GM21576 (cell line): ENCODE results near the gene COQ4.

Source experiments
- ATAC-seq: cut with Tn5 transposase; IDR thresholded peaks from one replicate; pipeline ENCODE4 v1.9.1; 2021; ENCODE audit warnings: mild to moderate bottlenecking, moderate library complexity; ENCODE audit not compliant: unreplicated experiment

The COQ4 gene

DNA sequence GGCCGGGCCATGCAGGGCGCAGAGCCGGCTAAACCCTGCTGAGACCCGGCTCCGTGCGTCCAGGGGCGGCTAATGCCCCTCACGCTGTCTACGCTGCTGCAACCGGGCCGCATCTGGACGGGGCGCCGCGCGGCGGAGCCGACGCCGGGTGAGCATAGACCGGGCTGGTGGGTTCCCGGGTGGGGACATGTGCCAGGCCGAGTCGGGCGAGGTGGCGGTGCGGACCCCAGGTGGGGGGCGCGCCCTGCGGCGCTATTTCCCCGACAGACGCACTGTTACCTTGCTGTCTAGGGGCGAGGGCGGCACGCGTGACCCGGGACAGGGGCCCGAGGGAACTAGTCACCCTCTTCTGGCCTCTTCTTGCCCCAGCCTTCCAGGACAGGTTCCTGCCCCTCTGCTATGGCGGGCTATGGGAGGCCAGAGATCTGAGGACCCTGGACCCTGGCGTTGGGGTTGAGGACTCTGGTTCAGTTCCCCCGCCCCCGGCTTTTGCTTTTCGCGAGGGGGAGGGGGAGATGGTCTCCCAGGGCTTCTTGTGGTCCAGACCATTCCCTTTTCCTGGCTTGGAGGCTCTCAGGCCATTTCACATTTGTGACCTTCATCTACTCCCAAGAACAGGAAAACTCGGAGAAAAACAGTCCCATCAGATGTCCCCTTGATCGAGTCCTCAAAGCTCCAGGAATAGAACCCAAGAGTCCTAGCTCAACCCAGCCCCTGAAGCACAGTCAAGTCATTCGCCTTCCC lies 18.2 kb downstream of the COQ4 start:
- ATAC-seq: peak; percentile 4

DNA sequence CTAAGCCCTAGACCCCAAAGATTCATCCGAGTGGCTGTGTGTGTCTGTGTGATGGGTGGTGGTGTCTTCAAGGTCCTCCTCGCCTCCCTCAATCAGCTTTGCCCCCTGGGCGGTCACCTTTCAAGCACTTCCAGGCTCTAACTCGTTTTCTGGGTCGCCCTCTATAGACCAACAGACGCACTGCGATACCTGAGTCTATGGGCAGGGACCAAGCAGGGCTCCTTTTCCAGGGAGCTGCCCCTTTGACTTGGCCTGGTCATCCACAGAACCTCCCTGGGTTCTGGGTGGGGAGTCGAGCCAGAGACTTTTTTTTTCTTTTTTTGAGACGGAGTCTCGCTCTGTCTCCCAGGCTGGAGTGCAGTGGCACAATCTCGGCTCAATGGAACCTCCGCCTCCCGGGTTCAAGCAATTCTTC lies 18.8 kb downstream of the COQ4 start:
- ATAC-seq: no peak

- no peak for ATAC-seq
These were observed 20.5 kb downstream of the COQ4 start for GRCh38 chr9:128342971-128343680.

DNA sequence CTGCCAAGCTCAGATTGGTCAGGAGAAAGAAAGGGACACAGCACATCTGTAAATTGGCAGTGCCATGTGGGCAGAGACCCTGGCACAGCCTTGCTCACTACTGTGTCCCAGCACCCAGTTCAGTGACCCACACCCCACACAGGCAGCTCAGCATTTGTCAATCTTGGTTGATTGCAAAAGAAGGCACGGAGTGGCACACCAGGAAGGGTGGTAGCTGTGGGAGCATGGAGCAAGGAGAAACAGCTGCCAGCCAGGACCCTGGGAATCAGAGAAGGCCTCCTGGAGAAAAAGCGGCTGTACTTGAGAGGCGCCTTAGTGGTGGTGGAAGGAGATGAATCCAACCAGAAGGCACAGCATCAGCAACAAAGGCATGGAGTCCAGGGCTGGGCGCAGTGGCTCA lies 21.2 kb downstream of the COQ4 start:
- no peak for ATAC-seq

DNA sequence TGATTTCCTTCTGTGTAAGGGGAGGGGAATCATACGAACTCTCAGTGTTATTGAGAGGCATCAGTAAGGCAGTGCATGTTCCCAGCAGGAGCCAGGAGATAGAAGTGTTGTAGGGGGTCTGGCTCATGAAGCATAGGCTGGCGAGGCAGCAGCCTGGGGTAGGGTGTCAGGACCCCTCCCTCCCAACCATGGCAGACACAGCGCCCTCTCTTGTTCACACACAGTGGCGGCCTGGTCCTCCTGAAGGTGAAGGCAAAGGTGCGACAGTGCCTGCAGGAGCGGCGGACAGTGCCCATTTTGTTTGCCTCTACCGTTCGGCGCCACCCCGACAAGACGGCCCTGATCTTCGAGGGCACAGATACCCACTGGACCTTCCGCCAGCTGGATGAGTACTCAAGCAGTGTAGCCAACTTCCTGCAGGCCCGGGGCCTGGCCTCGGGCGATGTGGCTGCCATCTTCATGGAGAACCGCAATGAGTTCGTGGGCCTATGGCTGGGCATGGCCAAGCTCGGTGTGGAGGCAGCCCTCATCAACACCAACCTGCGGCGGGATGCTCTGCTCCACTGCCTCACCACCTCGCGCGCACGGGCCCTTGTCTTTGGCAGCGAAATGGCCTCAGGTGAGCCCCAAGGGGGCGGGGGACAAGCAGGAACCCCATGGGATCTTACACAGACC lies 22.4 kb downstream of the COQ4 start:
- ATAC-seq: no peak

- ATAC-seq: no peak
These were observed 26.5 kb downstream of the COQ4 start for GRCh38 chr9:128349125-128349524.

- no peak for ATAC-seq
These were observed 27.1 kb downstream of the COQ4 start for GRCh38 chr9:128349772-128350171.

- ATAC-seq: no peak
These were observed 32.8 kb downstream of the COQ4 start for GRCh38 chr9:128355451-128355850.

GRCh38 chr9:128358090-128358489 lies 35.5 kb downstream of the COQ4 start:
- ATAC-seq: no peak

GRCh38 chr9:128358861-128359260 lies 36.2 kb downstream of the COQ4 start:
- ATAC-seq: no peak

- no peak for ATAC-seq
These were observed 38.2 kb downstream of the COQ4 start for GRCh38 chr9:128360826-128361225.

- ATAC-seq: no peak
These were observed 38.8 kb downstream of the COQ4 start for GRCh38 chr9:128361296-128361985.

DNA sequence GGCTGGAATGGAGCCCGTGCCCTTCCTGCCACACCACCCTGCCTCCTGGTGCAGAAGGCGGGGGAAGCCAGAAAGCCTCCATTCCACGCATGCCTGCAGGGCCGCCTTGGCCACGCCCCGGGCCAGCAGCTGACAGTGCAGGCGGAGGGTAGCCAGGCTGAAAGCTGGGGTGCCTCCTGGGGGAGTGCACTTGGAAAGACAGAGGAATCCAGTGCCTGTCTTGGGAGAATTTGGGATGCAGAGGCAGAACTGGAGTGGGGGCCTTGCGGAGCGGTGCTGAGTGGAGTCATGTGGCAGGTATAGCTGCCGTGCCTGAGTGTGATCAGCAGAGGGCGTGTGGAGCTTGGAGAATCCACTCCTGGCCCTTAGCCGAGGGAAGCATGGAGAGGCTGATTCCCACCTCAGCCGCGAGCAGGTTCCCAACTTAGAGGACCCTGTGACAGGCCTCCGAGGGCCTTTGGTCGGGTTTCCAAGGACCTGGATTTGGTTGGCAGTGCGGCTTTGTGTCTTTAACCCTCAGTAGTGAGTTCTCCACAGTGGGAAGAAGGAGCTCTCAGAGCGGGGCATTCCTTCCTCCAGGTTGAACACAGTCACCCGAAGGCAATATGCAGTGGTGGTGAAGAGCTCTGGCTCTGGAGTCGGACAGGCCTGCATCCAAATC lies 39.5 kb downstream of the COQ4 start:
- peak; percentile 47 for ATAC-seq

GRCh38 chr9:128362774-128363173 lies 40.1 kb downstream of the COQ4 start:
- ATAC-seq: no peak

- ATAC-seq: no peak
These were observed 42.9 kb downstream of the COQ4 start for GRCh38 chr9:128365525-128365924.

- ATAC-seq: no peak
These were observed 46.5 kb downstream of the COQ4 start for GRCh38 chr9:128369024-128369706.

GRCh38 chr9:128370367-128370751 lies 47.7 kb downstream of the COQ4 start:
- ATAC-seq: no peak

GRCh38 chr9:128370752-128371629 lies 48.4 kb downstream of the COQ4 start, which contains the start of gene URM1:
Gene URM1 (plus strand): TSS chr9:128371374. CDS start chr9:128371381, 7 bp downstream.
- peak; percentile 77 for ATAC-seq

DNA sequence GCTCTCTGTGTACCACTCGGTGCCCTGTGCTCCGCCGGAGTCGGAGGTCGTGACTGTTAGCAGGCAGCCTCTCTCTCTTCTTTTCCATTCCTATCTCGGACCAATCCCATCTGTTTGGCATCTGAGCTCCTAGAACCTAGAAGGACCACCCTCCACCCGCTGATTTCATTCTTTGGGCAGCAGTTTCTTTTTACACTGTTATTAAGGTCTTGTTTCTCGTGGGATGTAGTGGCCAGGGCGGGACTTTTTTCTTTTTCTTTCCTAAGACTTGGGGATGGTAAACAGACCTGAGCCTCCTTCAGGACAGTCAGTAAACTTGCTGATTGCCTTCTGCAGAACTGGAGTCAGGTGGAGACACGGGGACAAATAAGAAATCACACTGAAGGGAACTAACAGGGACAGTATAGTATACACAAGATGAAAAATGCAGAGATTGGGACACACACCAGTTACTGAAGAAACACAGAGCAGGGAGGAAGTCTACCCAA lies 49.0 kb downstream of the COQ4 start:
- no peak for ATAC-seq
